CD4-positive, alpha-beta T cell treated with Interleukin-2 at 100 ng/mL for 4 hours (primary cell): ENCODE measurements around the gene FRS3.

Source experiments
- DNase-seq: peaks from one replicate; pipeline ENCODE4 v3.0.0-alpha.2; 2020; ENCODE audit warnings: low spot score

FRS3 gene

DNA sequence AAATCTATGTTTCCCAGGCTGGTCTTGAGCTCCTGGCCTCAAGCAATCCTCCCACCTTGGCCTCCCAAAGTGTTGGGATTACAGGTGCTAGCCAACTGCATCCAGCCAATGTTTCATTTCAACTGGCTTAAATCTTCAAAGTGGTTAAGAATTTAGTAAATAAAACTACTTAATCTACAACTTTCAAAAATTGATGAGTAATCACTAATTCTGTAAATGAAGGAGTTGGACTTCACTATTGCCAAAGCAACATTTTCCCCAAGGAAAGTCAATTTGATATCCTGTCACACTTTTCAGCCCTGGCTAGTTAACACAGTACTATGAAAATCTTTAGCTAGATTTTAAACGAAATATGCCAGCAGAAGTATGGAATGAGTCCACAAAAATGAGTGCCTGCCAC is 11.6 kb upstream of the FRS3 start:
- DNase-seq: no peak

DNA sequence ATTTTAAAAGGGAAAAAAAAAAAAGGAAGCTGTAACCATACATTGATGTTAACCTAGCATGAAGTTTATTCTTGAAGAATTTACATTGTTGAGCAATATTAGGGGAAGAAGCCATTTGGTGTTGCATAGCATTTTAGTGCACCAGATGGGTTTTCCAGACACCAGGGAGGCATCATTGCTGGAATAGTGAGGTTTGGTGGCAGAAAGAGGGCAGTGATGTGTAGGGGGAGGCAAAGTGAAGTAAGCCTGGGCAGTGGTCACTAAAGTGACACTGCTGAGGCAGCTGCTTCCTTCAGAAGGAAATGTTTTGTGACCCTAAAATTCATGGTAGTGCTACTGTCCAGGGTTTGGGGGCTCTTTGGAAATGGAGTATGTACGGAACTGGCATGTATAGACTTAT is 10.3 kb upstream of the FRS3 start:
- DNase-seq: no peak

DNA sequence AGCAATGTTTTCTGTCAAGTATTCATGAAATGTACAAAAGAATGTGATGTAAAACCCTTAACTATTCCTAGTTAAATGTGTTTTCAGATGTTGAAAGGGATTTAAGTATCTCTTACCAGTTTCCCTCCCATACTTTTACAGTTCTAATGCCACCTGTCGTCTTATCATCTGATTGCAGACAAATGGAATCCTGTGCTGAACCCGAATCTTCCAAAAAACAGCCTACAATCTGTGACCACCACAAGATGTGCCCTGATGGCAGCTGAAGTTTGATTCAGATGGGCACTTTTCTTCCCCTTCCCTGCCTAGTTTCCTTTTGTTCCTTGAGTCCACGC is 9.7 kb upstream of the FRS3 start:
- DNase-seq: no peak

DNA sequence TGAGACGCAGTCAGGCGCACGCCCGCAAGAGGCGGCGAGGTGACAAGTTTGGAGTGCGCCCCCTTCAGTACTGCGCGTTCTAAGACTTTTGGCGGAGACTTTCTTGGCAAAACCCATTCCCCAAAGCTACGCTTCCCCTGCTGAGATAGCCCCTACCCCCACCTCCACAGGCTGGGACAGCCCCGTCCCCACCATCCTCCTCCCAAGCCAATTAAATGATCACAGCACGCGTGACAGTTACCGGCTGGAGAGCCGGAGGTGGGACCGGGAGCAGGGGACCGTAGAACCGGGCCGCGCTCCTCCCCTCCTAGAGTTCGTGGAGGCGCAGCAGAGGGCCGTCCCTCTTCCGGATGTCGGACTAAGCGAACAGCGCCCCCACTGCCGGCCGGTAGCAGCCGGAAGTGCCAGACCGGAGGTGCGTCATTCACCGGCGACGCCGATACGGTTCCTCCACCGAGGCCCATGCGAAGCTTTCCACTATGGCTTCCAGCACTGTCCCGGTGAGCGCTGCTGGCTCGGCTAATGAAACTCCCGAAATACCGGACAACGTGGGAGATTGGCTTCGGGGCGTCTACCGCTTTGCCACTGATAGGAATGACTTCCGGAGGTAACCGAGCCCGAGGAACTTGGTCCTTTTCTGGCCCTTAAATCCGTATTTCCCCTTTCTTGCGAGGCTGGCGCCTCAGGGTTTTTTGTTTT is 7.7 kb upstream of the FRS3 start, which contains the start of gene TOMM6:
TOMM6 (plus strand) TSS at position 476 of the 699 bp plus-strand sequence; CDS start at position 480, 4 bp downstream.
- DNase-seq: peak; percentile 96

DNA sequence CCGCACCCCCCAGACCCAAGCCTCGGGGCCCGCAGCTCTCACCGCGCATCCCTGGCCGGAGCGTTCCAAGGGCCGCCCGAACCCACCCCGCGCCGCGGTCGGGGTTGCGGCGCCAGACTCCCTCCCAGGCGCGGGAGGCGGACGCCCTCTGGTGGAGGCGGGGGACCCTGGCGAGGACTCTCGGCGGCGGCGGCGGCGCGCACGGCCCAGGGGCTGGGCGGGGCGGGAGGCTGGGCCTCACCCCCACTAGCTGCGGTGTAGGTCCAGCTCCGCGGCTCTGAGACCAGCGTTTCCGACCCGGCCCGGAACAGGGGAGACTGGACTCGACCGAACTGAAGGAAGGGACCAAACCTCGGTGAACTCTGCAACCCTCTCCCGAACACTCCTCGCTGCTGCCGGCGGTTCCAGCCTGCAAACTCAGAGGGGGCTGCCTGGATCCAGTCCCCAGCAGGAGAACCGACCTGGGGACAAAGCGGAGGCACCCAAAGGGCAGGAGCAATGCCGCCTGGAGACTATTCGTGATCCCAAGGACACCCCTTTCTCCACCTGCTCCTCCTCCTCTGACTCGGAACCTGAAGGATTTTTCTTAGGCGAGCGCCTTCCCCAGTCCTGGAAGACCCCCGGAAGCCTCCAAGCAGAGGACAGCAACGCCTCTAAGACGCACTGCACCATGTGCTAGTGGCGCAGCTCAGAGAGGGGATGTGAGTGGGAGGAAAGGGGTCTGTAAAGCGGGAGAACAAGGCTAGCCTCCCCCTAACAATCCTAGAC is 6.9 kb upstream of the FRS3 start:
- peak; percentile 88 for DNase-seq

DNA sequence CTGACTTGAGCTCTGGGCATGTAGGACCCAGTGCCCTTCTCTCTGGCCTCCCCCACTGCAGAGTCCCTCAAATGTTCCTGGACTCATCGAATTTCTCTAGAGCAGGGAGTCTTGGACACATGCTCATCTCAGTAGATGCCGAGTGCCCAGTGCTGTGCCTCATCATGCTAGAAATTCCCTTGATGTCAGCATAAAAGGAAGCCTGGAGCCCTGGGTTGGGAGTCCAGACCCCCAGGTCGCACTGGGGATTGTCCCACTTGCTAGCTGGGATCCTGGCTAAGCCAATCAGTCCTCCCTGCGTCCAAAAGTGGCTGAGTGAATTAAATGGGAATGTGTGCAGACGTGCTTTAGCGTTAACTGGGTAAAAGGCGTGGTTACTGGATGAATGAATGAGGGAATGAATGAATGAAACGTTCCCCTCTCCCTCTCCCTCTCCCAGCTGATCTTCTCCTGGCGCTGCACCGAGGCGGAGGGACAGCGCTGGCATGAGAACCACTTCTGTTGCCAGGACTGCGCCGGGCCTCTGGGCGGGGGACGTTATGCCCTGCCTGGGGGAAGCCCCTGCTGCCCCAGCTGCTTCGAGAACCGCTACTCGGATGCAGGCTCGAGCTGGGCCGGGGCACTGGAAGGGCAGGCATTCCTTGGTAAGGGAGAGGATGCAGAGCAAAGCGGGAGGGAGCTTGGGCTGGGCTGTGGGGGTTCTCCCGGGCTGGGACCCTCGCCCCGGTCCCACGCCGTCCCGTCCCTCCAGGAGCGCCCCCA is 6.2 kb upstream of the FRS3 start:
- DNase-seq: no peak

DNA sequence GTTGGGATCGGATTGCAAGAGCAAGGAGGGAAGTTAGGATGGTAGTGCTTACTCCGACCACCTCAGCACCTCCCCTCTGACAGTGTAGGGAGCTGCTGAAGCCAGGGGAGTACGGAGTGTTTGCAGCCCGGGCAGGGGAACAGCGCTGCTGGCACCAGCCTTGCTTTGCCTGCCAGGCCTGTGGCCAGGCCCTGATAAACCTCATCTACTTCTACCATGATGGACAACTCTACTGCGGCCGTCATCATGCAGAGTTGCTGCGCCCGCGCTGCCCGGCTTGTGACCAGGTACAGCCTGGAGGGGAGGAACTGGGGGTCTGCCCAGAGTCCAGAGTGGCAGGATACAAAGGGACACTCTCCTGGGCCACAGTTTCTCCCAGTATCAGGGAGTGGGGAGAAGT is 5.6 kb upstream of the FRS3 start:
- DNase-seq: no peak

DNA sequence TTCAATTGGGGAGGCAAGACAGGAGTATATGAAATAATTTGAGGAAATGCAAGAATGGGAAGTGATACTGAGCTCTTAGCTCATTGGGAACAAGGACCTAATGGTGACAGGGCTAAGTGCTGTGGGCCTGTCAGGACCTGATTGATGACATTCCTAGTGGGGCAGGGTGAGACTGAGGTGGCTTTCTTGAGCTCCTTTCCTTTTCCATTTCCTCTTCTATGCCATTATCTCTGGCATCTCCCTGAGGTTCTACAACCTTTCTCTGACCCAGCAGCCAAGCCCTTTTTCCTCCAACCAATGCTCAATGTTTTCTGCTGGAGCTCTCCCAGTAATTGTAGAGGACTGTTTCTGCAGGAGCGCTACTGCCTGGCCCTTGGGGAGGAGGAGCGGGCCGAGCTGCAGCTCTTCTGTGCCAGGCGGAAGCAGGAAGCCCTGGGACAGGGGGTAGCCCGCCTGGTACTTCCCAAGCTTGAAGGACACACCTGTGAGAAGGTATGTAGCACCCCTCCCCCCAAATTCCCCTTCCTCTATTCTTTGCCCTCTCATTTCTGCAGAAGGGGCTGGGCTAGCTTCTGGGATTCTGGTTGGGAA is 5.0 kb upstream of the FRS3 start:
- no peak for DNase-seq

DNA sequence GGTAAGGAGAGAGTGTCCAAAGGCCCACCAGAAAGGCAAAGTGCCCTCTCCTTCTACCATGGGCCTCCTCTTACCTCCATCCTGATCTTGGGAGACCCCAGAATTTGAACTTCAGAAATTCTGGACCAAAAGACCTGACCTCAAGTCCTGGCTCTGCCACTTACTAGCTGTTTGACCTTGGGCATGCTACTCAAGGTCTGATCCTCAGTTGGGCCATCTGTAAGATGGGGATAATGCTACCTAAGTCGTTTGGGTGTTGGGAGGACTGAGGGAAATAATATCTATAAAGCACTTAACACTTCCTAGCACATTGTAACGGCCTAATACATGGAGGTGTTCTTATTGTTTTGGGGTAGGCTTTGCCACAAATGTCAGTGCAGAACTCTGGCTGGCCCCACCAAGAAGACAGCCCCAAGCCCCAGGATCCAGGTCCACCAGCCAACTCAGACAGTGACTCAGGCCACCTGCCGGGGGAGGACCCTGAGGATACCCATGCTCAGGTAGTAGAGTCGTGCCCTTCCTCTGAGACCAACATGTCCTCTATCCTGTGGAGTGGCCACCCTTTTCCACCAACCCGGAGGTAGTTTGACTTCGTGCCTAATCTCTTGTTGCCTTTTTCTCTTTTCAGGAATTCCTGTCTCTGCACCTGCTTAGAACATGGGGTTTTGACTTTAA is 3.5 kb upstream of the FRS3 start:
- no peak for DNase-seq

DNA sequence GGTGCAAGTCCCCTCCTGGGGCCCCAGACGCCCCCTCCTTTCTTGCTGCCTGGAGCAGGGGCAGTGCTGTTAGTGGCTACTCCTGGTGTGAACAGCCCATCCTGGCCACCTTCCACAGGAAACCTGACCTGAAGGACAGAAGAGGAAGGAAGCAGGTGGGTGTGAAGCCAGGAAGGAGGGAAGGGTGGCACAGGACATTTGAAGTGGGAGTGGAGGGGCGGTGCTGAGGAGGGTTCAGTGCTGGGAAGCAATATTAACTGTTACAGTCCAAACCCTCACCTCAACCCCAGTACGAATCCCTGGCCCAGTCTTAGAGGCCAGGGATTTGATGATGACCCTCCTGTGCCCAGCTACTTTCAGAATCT is 1.6 kb upstream of the FRS3 start:
- no peak for DNase-seq

DNA sequence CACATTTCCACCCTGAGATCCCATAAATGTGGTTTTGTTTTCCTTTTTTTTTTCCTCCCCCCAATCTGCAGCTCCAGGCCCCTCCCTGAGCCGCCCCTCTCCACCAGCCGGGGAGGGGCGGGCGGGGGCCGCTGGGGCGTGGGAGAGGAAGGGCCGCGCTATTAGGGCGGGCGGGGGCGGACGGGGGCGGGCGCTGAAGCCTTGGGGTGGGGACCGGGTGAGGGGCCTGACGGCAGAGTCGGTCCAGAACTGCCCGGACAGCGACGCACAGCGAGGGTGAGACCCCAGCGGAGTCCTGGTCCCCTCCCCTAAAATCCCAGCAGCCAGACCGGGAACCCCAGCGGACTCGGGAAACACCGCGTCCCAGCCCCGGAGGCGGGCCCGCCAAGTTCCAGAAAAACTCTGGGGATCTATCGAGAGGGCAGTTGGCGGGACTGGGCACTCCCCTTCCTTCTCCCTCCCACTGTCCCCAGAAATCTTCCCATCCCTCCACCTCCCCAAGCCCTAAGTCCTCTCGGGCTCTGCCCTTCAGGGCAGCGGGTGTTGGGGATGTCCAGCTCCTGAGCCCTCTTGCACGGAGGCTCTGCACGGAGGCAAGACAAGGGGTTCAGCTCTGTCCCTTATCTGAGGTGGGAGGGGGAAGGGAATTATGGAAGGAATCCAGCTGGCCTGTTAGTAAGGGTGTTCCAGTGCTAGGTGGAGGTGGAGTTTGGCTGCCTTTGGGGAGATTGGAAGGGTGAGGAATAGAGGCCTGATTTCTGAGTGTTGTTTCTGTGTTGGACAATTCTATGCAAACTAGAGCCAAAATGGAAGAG is 1.1 kb upstream of the FRS3 start, which contains the start of gene PRICKLE4:
PRICKLE4 (plus strand) TSS at position 232 of the 815 bp plus-strand sequence. CDS start 2,692 bp downstream, outside the sequence.
- DNase-seq: no peak

DNA sequence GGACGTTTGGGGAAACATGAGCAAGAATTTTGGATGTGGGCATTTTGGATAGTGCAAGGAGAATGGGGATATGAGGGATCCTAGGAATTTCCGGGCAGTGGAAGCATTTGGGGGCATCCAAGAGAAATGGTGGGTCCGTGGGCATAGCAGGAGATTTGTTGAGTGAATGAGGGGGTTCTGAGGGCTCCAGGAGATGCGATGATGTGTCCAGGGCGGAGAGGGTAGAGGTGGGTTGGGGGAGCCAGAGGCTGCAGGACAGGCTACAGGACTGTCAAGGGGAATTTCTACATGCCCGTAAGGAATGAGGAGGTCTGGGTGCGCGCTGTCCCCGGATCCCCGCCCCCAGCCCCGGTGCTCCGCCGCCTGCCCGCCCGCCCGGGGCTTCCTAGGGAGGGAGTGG is 364 bp downstream of the FRS3 start:
- no peak for DNase-seq

DNA sequence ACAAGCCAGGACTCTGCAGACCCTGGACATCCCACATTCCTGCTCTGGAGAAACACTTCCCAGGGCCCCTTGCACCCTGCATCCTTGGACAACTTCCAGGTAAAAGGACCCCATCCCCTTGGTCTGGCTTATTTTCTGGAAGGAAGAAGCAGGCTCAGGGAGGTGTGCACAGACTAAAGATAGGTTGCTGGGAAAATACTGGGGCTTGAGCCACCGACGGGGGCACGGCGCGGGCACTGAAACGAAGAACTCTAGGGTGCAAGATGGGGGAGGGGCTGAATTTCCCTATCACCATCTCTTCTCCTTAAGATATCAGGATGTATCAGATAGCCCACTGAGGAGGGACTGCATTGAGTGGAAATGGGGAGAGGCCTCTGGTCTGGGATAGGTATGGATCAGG is 805 bp downstream of the FRS3 start:
- DNase-seq: no peak

DNA sequence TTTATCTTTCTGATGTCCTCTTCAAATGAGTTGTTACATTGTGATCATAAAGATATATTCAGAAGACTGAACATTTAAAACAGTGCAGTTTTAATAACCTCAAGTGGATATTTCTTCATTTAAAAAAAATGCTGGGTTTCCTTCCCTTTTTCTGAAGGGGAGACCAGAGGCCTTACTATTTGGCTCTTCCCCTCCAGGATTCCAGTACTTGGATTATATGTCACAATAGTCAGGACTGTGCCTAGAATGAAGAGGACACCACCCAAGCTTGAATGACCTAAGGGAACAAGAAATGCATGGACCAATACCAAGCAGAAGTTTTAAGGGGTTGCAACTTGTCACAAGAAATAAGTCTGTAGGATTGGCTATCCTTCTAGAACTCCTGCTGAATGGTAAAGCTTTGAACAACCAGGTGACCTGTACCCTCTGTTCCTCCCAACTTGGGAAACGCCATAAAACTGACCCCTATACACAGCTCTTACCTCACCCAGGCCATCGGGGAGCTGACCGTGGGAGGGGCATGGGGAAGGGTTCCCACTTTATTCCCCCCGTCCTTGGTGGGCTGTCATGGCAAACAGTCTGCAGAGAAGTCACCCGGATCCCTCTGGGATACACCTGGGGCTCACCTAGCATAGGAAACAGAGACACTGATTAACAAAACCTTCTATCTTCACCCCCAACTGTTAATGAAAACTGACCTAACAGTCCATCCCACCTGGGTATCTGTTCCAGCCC is 2.0 kb downstream of the FRS3 start:
- no peak for DNase-seq

DNA sequence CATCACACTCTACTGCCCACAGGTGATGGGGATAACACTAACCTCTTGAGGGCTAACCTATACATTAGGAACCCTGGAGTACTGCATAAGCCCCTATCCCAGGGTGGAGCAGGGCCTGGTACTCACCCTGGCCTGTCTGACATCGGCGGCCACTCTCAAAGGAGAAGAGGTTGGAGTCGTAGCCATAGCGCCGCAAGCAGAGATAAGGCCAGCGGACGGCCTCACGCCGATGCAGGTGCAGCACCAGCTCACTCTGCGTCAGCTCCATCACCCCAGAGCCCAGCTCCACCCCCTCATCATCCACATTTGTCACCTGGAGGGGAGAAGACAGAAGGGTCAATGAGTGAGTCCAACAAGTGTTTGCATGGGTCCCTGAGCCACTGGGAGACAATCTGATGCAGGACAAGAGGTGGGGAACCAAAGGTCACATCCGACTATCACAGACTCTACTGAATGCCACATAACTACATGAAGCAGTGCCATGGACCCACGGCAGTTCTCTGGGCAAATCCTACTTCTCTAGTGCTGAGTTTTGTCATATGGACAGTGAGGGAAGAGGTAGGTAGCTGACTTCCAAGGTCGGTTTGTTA is 4.3 kb downstream of the FRS3 start:
- DNase-seq: no peak

DNA sequence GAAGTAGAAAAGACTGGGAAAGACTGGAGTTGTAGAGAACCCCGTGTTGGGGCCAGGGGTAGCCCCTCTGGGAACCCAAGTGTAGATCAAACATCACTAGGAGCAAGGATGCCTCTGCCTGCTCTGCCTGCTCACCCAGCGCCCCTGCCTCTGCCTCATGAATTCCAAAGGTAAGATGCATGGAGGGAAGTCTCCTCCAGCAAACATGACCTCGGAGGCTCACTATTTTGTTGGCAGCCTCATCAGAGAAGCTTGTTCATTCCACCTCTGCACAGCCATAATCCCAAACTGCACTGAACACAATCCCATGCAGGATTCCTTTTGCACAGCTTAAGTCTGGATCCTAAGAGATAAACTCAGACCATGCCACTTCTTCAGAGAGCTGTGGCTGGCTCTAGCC is 4.9 kb downstream of the FRS3 start:
- no peak for DNase-seq

DNA sequence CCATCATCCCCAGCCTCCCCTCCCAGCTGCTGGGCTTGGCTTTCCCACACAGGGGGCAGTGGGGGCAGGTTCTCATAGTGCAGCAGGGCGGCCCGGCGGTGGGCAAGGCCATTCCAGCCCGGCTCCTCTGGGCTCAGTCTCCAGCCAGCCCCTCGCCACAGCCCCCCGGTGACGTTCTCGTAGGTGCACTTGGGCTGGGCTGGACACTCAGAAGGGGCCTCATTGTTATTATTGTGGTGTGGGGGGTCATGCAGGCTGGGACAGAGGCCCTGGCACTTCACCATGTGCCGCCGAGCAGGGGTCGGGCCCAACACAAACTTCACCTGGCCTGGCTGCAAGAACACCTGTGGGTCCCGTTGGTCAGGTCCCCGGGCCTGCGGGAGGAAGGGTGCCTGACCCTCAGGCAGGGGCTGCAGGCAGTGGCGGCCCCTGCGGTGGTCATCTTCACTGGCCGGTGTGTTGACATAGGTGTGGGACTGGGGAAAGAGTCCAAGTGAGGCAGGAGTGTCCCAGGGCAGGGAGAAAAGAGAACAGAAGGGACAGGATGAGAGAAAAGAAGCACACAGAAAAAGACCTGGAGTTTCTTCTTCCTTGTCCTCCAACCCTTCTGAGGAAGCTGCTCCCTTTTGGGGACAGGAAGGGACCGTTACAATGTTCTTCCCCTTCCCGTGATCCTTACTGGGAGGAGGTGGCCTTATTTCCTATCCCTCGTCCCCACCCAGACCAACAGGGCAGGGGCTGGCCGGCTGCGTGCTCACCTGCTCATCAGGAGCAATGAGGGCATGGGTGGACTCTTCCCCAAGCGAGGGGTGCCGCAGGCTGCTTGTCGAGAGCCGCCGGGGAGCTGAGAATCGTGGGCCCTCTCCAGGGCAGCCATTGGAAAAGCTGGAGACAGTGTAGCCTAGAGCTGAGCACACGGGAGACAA is 8.4 kb downstream of the FRS3 start:
- no peak for DNase-seq

DNA sequence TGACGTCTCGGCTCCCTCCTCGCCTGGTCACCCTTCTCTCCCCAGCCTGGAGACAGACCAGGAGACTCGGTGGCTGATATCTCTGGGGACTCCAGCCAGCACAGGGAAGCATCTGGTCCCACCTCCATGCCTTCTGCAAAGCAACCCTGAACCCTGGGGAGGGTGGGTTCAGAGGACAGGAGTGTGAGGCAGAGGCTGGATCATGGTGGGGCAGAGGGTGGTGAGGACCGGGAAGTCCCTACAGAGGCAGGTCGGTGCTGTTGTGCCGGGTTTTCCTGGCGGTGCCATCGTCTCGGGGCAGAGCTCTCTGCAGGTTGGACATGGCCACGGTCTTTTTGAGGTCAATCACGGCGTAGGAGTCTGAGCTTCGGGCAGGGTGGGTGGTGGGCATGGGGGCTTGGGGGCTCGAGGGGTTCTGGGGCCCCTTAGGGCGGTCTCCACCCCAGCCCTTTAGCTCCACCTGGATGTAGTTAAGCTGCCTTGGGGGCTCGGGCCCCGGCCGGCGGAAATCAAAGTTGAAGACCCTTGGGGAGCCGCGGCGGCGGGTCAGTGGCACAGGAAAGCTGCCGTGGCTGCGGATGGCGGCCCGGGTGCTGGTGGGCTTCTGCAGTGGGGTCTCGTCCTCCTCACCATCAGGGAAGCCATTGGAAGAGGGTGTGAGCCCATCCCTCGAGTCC is 9.2 kb downstream of the FRS3 start:
- DNase-seq: no peak
